Activated CD4-positive, alpha-beta memory T cell treated with anti-CD3 and anti-CD28 coated beads, Interleukin-2, amount 10 ng/mL, durations not matched to agents 7 days and 5 days (primary cell): ENCODE measurements around the gene CD79B. TPM values are rescaled to one million over a fixed set of nuclear protein-coding genes. Genes with fewer than 3 reads are reported as not detected.
"Not testable (repeated sequence)": the region's sequence is repeated elsewhere in the genome, so short reads cannot be mapped to it uniquely, and the experiment has no call there.

ENCODE experiments used
- CTCF ChIA-PET: fragments of 350-600 bp; sonication (Branson Sonifier 250); formaldehyde crosslinking; loops from one replicate; lab custom pipeline; 2021; ENCODE audit warnings: antibody characterized with exemption, inconsistent platforms; lab: Charles Lee
- POLR2A ChIA-PET: fragments of 350-600 bp; sonication (Branson Sonifier 250); formaldehyde crosslinking; loops from one replicate; lab custom pipeline; 2021; ENCODE audit warnings: antibody characterized with exemption; lab: Charles Lee
- DNase-seq: peaks from one replicate; pipeline ENCODE4 v3.0.0-alpha.2; 2020
- H3K27ac Mint-ChIP-seq: one replicate; pipeline ENCODE4 v1.8.0; 2021; ENCODE audit warnings: mild to moderate bottlenecking, mixed read lengths
- H3K27me3 Mint-ChIP-seq: one replicate; pipeline ENCODE4 v1.8.0; 2021; ENCODE audit warnings: mixed read lengths
- H3K36me3 Mint-ChIP-seq: one replicate; pipeline ENCODE4 v1.8.0; 2021; ENCODE audit warnings: low read depth, mixed read lengths
- H3K4me1 Mint-ChIP-seq: one replicate; pipeline ENCODE4 v1.8.0; 2021; ENCODE audit warnings: mixed read lengths
- H3K4me3 Mint-ChIP-seq: one replicate; pipeline ENCODE4 v1.8.0; 2021; ENCODE audit warnings: mild to moderate bottlenecking, mixed read lengths
- H3K9me3 Mint-ChIP-seq: one replicate; pipeline ENCODE4 v1.8.0; 2021; ENCODE audit warnings: mixed read lengths
- total RNA-seq, 2 experiments: library from RNA; stranded (reverse); gene quantifications; one replicate each; pipeline ENCODE4 v1.2.3, GENCODE V29; 2021

The CD79B gene
- total RNA-seq, 2 experiments from 2014 or later, result 48.6 to 50.2 TPM

DNA sequence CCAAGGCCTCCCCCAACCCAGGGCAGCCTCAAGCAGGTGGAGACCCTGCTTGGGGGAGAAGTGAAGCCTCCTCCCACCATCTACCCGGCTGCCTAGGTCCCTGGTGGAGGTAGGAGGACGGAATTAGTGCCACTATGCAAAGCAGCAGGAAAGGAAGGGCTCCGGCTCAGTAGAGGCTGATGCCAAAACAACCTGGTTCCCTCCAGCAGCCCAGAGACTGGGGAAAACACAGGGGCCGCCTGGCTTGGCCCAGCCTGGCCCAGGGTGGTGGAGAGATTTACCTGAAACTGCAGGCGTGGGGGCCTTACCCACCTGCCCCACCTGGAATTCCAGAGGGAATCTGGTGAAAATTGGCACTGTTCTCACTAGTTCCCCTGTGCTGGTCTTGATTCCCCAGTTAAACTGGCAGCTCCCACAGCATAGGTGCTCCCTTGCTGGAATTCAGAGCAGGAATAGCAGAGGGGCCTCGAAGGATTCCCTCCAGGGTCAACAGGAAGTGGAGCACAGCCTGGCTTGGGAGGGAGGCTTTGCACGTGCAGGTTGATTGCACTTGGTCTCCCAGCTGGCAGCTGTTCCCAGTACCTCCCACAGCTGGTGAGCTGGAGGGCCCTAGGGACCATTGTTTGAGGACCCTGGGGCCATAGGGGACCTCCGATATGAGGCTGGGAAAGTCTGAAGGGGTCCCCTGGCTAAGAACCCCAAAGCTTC is 4.5 kb downstream of the CD79B start:
- peaks cover 14% of the 10 kb centered on the region for H3K36me3 Mint-ChIP-seq
- H3K4me1 Mint-ChIP-seq, result peaks cover 25% of the 10 kb centered on the region
- H3K9me3 Mint-ChIP-seq, result no peaks in the 10 kb centered on the region
- no peak for DNase-seq
- ChIA-PET POLR2A (interaction anchor here (1.0 kb wide), 2 partner anchors 203 to 218 kb away, joined by 3 read pairs; no protein-coding TSS in a partner anchor), CTCF (interaction anchor here (1.0 to 1.2 kb wide), 2 partner anchors 19 to 98 kb away, joined by 3 to 4 read pairs; no protein-coding TSS in a partner anchor)
- no peak overlapping the region for H3K27ac Mint-ChIP-seq
- no peaks in the 10 kb centered on the region for H3K27me3 Mint-ChIP-seq
- H3K4me3 Mint-ChIP-seq, result no peak overlapping the region

DNA sequence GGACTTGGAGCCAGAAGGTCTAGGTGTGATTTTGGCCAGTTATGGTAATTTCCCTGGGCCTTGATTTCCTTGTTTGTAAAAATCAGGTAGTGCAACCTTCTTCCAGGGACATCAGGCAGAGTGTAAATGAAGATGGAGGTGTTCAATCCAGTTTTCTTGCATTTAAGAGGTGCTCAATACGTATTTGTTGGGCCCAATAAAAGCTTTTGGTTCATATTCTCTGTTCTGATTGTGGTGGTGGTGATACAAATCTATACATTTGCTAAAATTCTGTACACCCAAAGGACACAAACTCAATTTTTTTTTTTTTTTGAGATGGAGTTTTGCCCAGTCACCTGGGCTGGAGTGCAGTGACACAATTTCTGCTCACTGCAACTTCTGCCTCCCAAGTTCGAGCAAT is 6.0 kb downstream of the CD79B start:
- peaks cover 14% of the 10 kb centered on the region for H3K36me3 Mint-ChIP-seq
- no peak for DNase-seq
- H3K9me3 Mint-ChIP-seq, result no peaks in the 10 kb centered on the region
- H3K27ac Mint-ChIP-seq, result no peak overlapping the region
- ChIA-PET POLR2A (interaction anchor here (0.7 kb wide), 1 partner anchor 15 kb away, joined by 4 read pairs; no protein-coding TSS in a partner anchor), CTCF (interaction anchor here (0.9 to 1.5 kb wide), 3 partner anchors 13 to 208 kb away, joined by 3 to 4 read pairs (median 3); no protein-coding TSS in a partner anchor)
- H3K4me3 Mint-ChIP-seq, result no peak overlapping the region
- H3K4me1 Mint-ChIP-seq, result peaks cover 13% of the 10 kb centered on the region
- no peaks in the 10 kb centered on the region for H3K27me3 Mint-ChIP-seq

DNA sequence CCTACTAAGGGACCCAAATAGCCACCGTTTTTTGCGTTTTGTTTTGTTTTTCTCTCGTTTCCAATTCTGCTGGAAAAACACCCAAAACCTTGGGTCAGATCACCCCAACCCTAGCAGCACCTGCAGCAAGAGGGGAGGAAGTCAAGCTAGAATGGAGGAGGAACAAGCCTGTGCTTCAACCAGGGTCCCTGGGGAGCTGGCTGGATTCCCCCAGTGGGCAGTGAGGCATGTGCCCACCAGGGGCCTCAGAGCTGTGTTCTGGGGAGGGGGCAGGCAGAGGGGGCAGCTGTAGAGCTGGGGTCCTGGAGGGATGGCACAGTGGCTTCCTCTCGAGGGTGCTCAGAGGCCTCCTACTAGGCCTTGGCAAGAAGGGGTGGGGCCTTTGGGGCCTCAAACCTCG is 6.5 kb downstream of the CD79B start:
- H3K36me3 Mint-ChIP-seq, result peaks cover 9% of the 10 kb centered on the region
- peaks cover 7% of the 10 kb centered on the region for H3K4me1 Mint-ChIP-seq
- H3K27ac Mint-ChIP-seq, result no peak overlapping the region
- DNase-seq, result no peak
- no peak overlapping the region for H3K4me3 Mint-ChIP-seq
- ChIA-PET CTCF (interaction anchor here (0.9 to 1.5 kb wide), 3 partner anchors 13 to 208 kb away, joined by 3 to 4 read pairs (median 3); no protein-coding TSS in a partner anchor), POLR2A (no interaction called here)
- no peaks in the 10 kb centered on the region for H3K27me3 Mint-ChIP-seq
- no peaks in the 10 kb centered on the region for H3K9me3 Mint-ChIP-seq

DNA sequence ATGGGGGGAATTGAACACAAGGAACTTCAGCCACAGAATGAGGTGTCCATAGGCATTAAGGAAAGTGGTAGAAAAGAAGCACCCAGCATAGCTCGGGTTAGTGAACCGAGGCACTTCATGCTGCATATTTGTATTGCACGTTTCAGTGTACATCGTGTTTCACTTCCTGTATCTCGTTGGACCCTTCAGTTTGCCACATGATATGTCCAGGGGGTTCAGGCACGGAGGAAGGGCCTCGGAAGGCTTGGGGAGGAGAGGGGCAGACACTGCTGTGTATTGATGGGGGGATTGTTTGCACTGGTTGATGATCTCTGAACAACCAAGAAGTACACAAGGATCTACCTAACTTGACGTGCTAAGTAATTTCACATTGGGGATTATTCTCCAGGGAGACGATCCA is 9.7 kb downstream of the CD79B start:
- H3K4me3 Mint-ChIP-seq, POLR2A ChIA-PET, H3K27ac Mint-ChIP-seq, H3K4me1 Mint-ChIP-seq, H3K9me3 Mint-ChIP-seq, DNase-seq, H3K36me3 Mint-ChIP-seq, H3K27me3 Mint-ChIP-seq: not testable (repeated sequence)
- CTCF ChIA-PET, result interaction anchor here (1.4 to 5.8 kb wide), 3 partner anchors 24 to 105 kb away, joined by 4 to 136 read pairs (median 6); no protein-coding TSS in a partner anchor

DNA sequence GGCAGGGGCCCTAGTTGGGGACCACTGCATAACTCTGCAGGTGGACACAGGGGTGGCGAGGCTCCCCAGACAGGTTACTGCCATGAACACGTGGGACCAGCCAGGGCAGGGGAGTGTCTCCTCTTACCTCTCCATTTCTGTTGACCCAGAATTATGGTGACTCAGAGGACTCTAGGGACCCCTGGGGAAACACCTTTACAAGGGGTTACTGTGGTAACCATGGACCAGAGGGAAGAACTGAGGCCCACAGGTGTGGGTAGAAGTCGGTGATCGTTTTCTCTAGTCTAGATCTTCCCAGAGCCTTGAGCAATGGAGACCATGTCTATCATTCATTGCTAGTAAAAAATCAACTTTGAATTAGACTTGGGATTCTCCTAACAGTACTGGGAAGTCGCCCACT is 11.4 kb downstream of the CD79B start:
- not testable (repeated sequence) for H3K27ac Mint-ChIP-seq
- POLR2A ChIA-PET, result interaction anchor here (2.5 to 2.7 kb wide), 2 partner anchors 11 to 105 kb away, joined by 8 to 27 read pairs; partner anchors contain the start of gene CD79B

DNA sequence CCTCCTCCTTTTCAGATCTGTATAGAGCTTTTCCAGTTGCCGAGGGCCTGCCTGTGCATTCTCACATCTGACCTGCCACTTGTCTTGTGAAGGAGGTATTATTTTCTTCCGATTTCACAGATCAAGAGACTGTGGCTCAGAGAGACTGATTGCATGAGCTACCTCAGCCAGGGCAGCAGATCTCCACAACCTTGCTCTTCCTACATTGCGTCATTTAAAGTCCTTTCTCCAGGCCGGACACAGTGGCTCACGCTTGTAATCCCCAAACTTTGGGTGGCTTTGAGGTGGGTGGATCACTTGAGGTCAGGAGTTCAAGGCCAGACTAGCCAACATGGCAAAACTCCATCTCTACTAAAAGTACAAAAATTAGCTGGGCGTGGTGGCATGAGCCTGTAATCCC is 12.1 kb downstream of the CD79B start:
- ChIA-PET CTCF (interaction anchor here (0.6 to 5.8 kb wide), 37 partner anchors 10 to 1061 kb away, joined by 3 to 136 read pairs (median 5); partner anchors contain the start of genes CD79B, ERN1, ICAM2 and PRR29), POLR2A (interaction anchor here (1.0 to 3.0 kb wide), 9 partner anchors 12 to 226 kb away, joined by 3 to 27 read pairs (median 8); partner anchors contain the start of genes CD79B and ICAM2)
- H3K27ac Mint-ChIP-seq, result not testable (repeated sequence)

More for the DNA sequence above, 11.4 kb downstream of the CD79B start:
- H3K27me3 Mint-ChIP-seq, result peaks cover 16% of the 10 kb centered on the region
- not testable (repeated sequence) for DNase-seq, H3K9me3 Mint-ChIP-seq, H3K4me3 Mint-ChIP-seq, H3K4me1 Mint-ChIP-seq, H3K36me3 Mint-ChIP-seq
- CTCF ChIA-PET, result interaction anchor here (1.8 to 5.8 kb wide), 5 partner anchors 10 to 213 kb away, joined by 4 to 136 read pairs (median 47); partner anchors contain the start of gene CD79B

DNA sequence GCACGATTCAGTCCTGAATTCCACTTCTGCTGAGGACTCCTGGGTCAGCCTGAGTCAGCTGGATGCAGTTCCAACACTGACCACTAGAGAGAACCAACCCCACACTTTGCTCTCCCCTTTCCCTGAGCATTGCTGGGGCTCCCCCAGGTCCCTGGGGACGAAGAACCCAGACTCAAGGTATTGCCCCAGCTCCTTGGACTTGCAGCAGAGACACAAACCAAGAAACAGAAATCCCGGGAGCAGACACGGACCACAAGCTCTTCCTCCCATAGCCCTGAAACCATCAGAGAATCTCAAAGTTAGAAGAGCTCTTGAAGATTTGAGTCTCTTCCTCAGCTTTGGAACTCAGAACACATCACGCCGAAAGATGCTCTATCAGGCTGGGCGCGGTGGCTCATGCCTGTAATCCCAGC is 12.8 kb downstream of the CD79B start:
- H3K27ac Mint-ChIP-seq, result no peak overlapping the region
- peaks cover 8% of the 10 kb centered on the region for H3K4me1 Mint-ChIP-seq
- no peak overlapping the region for H3K4me3 Mint-ChIP-seq
- CTCF ChIA-PET, result interaction anchor here (0.6 to 5.8 kb wide), 38 partner anchors 9 to 1062 kb away, joined by 3 to 136 read pairs (median 5); partner anchors contain the start of genes CD79B, ERN1, ICAM2 and PRR29
- no peaks in the 10 kb centered on the region for H3K9me3 Mint-ChIP-seq
- H3K27me3 Mint-ChIP-seq, result peaks cover 19% of the 10 kb centered on the region
- DNase-seq, result peak; percentile 79
- POLR2A ChIA-PET, result interaction anchor here (1.0 to 3.0 kb wide), 13 partner anchors 13 to 227 kb away, joined by 3 to 27 read pairs (median 6); partner anchors contain the start of genes CD79B and ICAM2
- H3K36me3 Mint-ChIP-seq, result no peaks in the 10 kb centered on the region

More for the DNA sequence above, 12.1 kb downstream of the CD79B start:
- peaks cover 19% of the 10 kb centered on the region for H3K27me3 Mint-ChIP-seq
- not testable (repeated sequence) for H3K4me3 Mint-ChIP-seq, DNase-seq, H3K4me1 Mint-ChIP-seq, H3K9me3 Mint-ChIP-seq, H3K36me3 Mint-ChIP-seq

DNA sequence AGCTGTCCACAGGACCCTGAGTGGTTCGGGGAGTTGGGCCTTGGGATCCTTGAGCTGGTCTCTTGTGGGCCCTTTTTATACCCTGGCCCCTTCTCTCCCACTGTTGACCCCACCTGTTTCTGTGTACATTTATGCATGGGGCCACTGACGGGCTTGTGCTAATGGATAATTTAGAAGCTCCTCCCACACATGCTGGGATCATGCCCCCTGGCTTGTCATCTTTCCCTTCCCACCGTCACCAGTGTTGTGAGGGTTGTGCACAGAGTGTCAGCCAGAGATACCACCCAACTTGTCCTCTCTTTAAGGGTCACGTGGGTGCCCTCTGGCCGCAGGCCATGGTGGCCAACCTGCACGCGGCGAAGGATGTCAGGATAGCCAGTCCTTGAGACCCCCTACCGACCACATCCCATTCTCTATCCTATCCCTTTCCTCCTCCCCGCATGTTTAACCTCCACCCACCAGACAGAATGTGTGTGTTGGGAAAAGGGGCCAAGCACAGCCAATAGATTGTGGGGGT is 13.3 kb downstream of the CD79B start, which contains the start of gene GH1:
TSS of gene GH1 (minus strand) at position 51 of the 517 bp plus-strand sequence. CDS start 63 bp downstream, outside the sequence.
- not testable (repeated sequence) for H3K27ac Mint-ChIP-seq, H3K9me3 Mint-ChIP-seq, DNase-seq, H3K36me3 Mint-ChIP-seq, H3K4me1 Mint-ChIP-seq, H3K4me3 Mint-ChIP-seq
- CTCF ChIA-PET, result interaction anchor here (0.7 to 5.8 kb wide), 34 partner anchors 8 to 363 kb away, joined by 3 to 136 read pairs (median 5); partner anchors contain the start of genes CD79B, ERN1, ICAM2 and PRR29
- H3K27me3 Mint-ChIP-seq, result peaks cover 19% of the 10 kb centered on the region
- POLR2A ChIA-PET, result interaction anchor here (1.1 to 3.0 kb wide), 12 partner anchors 13 to 227 kb away, joined by 3 to 27 read pairs (median 7); partner anchors contain the start of genes CD79B and ICAM2

DNA sequence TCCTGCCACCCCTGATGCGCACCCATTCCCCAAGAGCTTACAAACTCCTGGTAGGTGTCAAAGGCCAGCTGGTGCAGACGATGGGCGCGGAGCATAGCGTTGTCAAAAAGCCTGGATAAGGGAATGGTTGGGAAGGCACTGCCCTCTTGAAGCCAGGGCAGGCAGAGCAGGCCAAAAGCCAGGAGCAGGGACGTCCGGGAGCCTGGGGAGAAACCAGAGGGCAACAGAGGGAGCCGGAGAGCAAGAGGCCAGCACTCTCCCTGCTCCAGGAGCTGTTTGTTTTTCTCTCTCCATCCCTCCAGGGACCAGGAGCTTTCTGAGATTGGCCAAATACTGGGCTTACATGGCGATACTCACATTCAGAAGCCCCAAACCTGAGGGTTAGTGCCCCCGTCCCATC is 13.8 kb downstream of the CD79B start:
- H3K4me3 Mint-ChIP-seq, result no peak overlapping the region
- no peak for DNase-seq
- no peak overlapping the region for H3K27ac Mint-ChIP-seq
- ChIA-PET CTCF (interaction anchor here (0.7 to 5.8 kb wide), 15 partner anchors 13 to 364 kb away, joined by 3 to 136 read pairs (median 17); partner anchors contain the start of genes CD79B, ERN1, ICAM2 and PRR29), POLR2A (interaction anchor here (1.1 to 3.0 kb wide), 9 partner anchors 14 to 228 kb away, joined by 3 to 27 read pairs (median 8); partner anchors contain the start of genes CD79B and ICAM2)
- peaks cover 8% of the 10 kb centered on the region for H3K4me1 Mint-ChIP-seq
- H3K36me3 Mint-ChIP-seq, result no peaks in the 10 kb centered on the region
- peaks cover 19% of the 10 kb centered on the region for H3K27me3 Mint-ChIP-seq
- H3K9me3 Mint-ChIP-seq, result no peaks in the 10 kb centered on the region

DNA sequence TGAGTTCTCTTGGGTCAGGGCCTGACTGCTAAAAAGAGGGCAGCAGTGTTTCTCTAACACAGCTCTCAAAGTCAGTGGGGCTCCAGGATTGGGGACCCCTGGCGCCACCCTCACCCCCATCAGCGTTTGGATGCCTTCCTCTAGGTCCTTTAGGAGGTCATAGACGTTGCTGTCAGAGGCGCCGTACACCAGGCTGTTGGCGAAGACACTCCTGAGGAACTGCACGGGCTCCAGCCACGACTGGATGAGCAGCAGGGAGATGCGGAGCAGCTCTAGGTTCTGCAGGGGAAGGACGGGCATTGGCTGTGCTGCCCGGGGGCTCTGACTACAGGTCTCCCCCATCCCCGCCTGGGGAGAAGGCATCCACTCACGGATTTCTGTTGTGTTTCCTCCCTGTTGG is 14.5 kb downstream of the CD79B start:
- Mint-ChIP-seq H3K27me3 (peaks cover 19% of the 10 kb centered on the region), H3K27ac (no peak overlapping the region), H3K36me3 (no peaks in the 10 kb centered on the region), H3K4me1 (peaks cover 8% of the 10 kb centered on the region), H3K4me3 (no peak overlapping the region), H3K9me3 (no peaks in the 10 kb centered on the region)
- POLR2A ChIA-PET, result interaction anchor here (3.0 kb wide), 1 partner anchor 216 kb away, joined by 11 read pairs; no protein-coding TSS in a partner anchor
- no peak for DNase-seq
- CTCF ChIA-PET, result interaction anchor here (1.6 to 5.8 kb wide), 8 partner anchors 13 to 217 kb away, joined by 3 to 136 read pairs (median 49); partner anchors contain the start of genes CD79B and ICAM2

DNA sequence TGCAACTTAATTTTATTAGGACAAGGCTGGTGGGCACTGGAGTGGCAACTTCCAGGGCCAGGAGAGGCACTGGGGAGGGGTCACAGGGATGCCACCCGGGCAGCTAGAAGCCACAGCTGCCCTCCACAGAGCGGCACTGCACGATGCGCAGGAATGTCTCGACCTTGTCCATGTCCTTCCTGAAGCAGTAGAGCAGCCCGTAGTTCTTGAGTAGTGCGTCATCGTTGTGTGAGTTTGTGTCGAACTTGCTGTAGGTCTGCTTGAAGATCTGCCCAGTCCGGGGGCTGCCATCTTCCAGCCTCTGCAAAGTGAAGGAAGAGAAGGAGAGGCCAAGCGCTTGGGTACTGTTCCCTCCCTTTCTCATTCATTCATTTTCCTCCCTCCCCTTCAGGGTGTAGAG is 14.9 kb downstream of the CD79B start:
- H3K4me1 Mint-ChIP-seq, H3K27ac Mint-ChIP-seq, H3K4me3 Mint-ChIP-seq, H3K36me3 Mint-ChIP-seq, DNase-seq, H3K9me3 Mint-ChIP-seq, POLR2A ChIA-PET: not testable (repeated sequence)
- H3K27me3 Mint-ChIP-seq, result peaks cover 19% of the 10 kb centered on the region
- CTCF ChIA-PET, result interaction anchor here (3.3 to 5.8 kb wide), 6 partner anchors 29 to 217 kb away, joined by 32 to 136 read pairs (median 53); partner anchors contain the start of gene ICAM2

DNA sequence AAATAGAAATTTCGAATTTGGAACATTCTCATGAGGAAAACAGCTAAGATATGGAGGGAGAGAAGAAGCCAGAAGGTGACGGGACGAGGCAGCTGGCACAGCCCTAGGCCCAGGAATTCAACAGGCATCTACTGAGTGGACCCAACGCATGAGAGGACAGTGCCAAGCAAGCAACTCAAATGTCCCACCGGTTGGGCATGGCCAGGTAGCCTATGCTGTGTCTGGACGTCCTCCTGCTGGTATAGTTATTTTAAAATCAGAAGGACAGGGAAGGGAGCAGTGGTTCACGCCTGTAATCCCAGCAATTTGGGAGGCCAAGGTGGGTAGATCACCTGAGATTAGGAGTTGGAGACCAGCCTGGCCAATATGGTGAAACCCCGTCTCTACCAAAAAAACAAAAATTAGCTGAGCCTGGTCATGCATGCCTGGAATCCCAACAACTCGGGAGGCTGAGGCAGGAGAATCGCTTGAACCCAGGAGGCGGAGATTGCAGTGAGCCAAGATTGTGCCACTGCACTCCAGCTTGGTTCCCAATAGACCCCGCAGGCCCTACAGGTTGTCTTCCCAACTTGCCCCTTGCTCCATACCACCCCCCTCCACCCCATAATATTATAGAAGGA is 15.5 kb downstream of the CD79B start:
- POLR2A ChIA-PET, result no interaction called here
- Mint-ChIP-seq H3K27ac (no peak overlapping the region), H3K4me3 (no peak overlapping the region), H3K9me3 (no peaks in the 10 kb centered on the region), H3K4me1 (peaks cover 8% of the 10 kb centered on the region), H3K27me3 (peaks cover 19% of the 10 kb centered on the region), H3K36me3 (no peaks in the 10 kb centered on the region)
- CTCF ChIA-PET, result interaction anchor here (1.1 to 4.9 kb wide), 6 partner anchors 34 to 218 kb away, joined by 3 to 55 read pairs (median 20); partner anchors contain the start of gene ICAM2
- DNase-seq, result no peak
